ENCODE measurements around the gene ATG14. TPM values are rescaled to one million over a fixed set of nuclear protein-coding genes. Genes with fewer than 3 reads are reported as not detected.

ATG14 gene
- polyA plus RNA-seq, 2 of the 4 experiments (the other 2 are of a cell fraction), result 5.9 to 7.4 TPM

GRCh38 chr14:55372423-55372822 lies 39.2 kb downstream of the ATG14 start:
- TF ChIP-seq CTCF (IDR thresholded peaks at IDR 0.05) (no peak), BCL3 (IDR thresholded peaks at IDR 0.05) (no peak), NFE2L2 (conservative IDR thresholded peaks at IDR 0.05; ENCODE audit: low read length) (no peak), HOXB5 (CRISPR knock-in tag; IDR thresholded peaks at IDR 0.05) (no peak), FOXS1 (CRISPR knock-in tag; IDR thresholded peaks at IDR 0.05) (no peak), ATOH8 (CRISPR knock-in tag; IDR thresholded peaks at IDR 0.05; ENCODE audit: low read depth) (no peak), CHD2 (IDR thresholded peaks at IDR 0.05; ENCODE audit: low read length, partially characterized antibody) (no peak), ZC3H11A (IDR thresholded peaks at IDR 0.05) (no peak), ZFP36 (IDR thresholded peaks at IDR 0.05; ENCODE audit: borderline replicate concordance, partially characterized antibody) (no peak), TFCP2L1 (CRISPR knock-in tag; IDR thresholded peaks at IDR 0.05) (no peak), SREBF2 (IDR thresholded peaks at IDR 0.05) (no peak), HMGXB4 (CRISPR knock-in tag; IDR thresholded peaks at IDR 0.05; ENCODE audit: borderline replicate concordance) (no peak), TP53 (CRISPR knock-in tag; IDR thresholded peaks at IDR 0.05) (no peak), RNF2 (IDR thresholded peaks at IDR 0.05; ENCODE audit: borderline replicate concordance, low read depth) (no peak)
- Histone ChIP-seq H3K4me1 (no peaks in the 10 kb centered on the region), H3K4me3 (no peak overlapping the region), H3K4me2 (no peak overlapping the region), H3K9me3 (no peaks in the 10 kb centered on the region), H3K27ac (no peak overlapping the region)
- POLR2A ChIA-PET, result no interaction called here
- DNase-seq (ENCODE audit: low read depth in 1 of 2, low spot score in 1 of 2) (no peak), ATAC-seq (no peak; a peak in 1 of 6 replicates), FAIRE-seq (no peak)
- CTCF ChIA-PET, result interaction anchor here (0.9 to 3.1 kb wide), 2 partner anchors 66 to 101 kb away, joined by 3 to 10 read pairs; partner anchors contain the start of gene FBXO34
- WGBS (ENCODE audit: missing lambda C conversion rate), result 100% methylated on average over 1 of the region's 1 CpG

- POLR2A ChIA-PET, result no interaction called here
- FAIRE-seq (no peak), DNase-seq (ENCODE audit: low read depth in 1 of 2, low spot score in 1 of 2) (no peak), ATAC-seq (no peak)
- H3K9me3 ChIP-seq, result no peaks in the 10 kb centered on the region
- no peak overlapping the region for H3K4me2 ChIP-seq
- no peak overlapping the region for H3K4me3 ChIP-seq
- H3K4me1 ChIP-seq, result peaks cover 5% of the 10 kb centered on the region; the same call in 1 of the 3 replicates
- CTCF ChIA-PET, result interaction anchor here (0.8 to 3.1 kb wide), 3 partner anchors 10 to 99 kb away, joined by 4 to 10 read pairs (median 5); partner anchors contain the start of gene FBXO34
- TF ChIP-seq ZNF302 (CRISPR knock-in tag; IDR thresholded peaks at IDR 0.05) (no peak), PBX3 (IDR thresholded peaks at IDR 0.05) (no peak), ESRRA (IDR thresholded peaks at IDR 0.05; ENCODE audit: borderline replicate concordance, low read length) (no peak), HES2 (IDR thresholded peaks at IDR 0.05) (no peak), MAFK (IDR thresholded peaks at IDR 0.05; ENCODE audit: partially characterized antibody) (no peak), HOXB5 (CRISPR knock-in tag; IDR thresholded peaks at IDR 0.05) (no peak), RFX5 (IDR thresholded peaks at IDR 0.05) (no peak), EHF (CRISPR knock-in tag; IDR thresholded peaks at IDR 0.05) (no peak), PHF8 (IDR thresholded peaks at IDR 0.05; ENCODE audit: borderline replicate concordance, low read depth) (no peak)
- 86% methylated on average over 11 of the region's 11 CpGs for WGBS (ENCODE audit: missing lambda C conversion rate)
- no peak overlapping the region for H3K27ac ChIP-seq
These were observed 40.7 kb downstream of the ATG14 start for GRCh38 chr14:55370883-55371455.

Measured in A549 (cell line).